Omental fat pad (tissue), 4 donors: ENCODE measurements around the gene ABHD4. TPM values are rescaled to one million over a fixed set of nuclear protein-coding genes. Genes with fewer than 3 reads are reported as not detected.

Source experiments
- ATAC-seq: fragments of 150-250 bp; one replicate; pipeline ENCODE4 v1.9.1; 2016; ENCODE audit warnings: mild to moderate bottlenecking, moderate library complexity; ENCODE audit not compliant: low FRiP score
- DNase-seq: peaks from one replicate; pipeline ENCODE4 v3.0.0-alpha.2; 2019; ENCODE audit warnings: low spot score
- CTCF ChIP-seq, 3 donors: fragments of 450-650 bp; IDR thresholded peaks; one replicate each; pipeline ENCODE4 v1.5.1; 2016 to 2017; ENCODE audit warnings: antibody characterized with exemption in 3 of 3, mild to moderate bottlenecking in 3 of 3, moderate library complexity in 2 of 3
- total RNA-seq, 4 donors: library from RNA; depleted of rRNA; stranded (reverse); fragments of >200 nt; gene quantifications; one replicate each; pipeline ENCODE4 v1.1.0, GENCODE V29; 2016

The ABHD4 gene
- total RNA-seq, 4 donors from 2014 or later: 14.9 to 33.5 (median 21.1) TPM

GRCh38 chr14:22569737-22570131 lies 28.4 kb upstream of the ABHD4 start:
- ATAC-seq (no peak), DNase-seq (no peak)
- TF ChIP-seq CTCF (IDR thresholded peaks at IDR 0.05): no peak

DNA sequence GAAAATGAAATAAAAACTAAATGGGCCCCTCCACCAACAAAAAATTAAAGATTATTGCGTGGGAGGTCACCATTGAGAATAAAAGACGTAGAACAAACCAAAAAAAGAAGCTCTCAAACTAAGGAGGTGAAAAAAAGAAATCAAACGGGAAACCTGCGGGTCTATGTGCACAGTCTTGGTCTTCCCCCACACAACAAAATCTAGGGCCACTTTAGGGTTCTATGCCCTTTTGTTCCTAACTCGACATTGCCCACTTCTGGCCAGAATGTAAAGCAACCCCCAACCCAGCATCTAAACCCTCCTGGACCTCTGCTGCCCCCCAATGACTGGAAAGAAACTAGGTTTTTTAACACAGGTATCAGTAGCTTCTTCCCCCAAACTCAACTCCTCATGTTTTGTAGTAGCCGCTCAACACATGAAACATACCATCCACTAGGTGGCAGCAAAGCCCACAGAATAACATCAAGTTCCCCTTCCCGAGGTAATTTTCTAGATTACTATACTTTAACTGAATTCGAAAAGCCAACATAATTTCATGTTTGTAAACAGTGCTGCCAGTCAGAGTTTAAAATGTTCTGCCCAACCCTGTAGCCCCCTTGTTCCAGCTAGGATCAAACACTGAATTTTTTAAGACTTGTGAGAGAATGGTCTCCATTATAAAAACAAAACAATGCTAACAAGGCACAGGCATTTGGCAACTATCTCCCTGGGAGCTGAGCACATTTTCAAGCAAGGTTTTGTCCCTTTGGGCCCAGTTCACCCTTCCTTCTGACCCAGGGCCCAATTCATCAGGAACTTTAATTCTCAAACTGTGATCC lies 27.8 kb upstream of the ABHD4 start:
- ATAC-seq (peak; percentile 88), DNase-seq (peak; percentile 75)
- peak in 2 of 3 donors; percentile 72 to 90 for TF ChIP-seq CTCF (IDR thresholded peaks at IDR 0.05)

DNA sequence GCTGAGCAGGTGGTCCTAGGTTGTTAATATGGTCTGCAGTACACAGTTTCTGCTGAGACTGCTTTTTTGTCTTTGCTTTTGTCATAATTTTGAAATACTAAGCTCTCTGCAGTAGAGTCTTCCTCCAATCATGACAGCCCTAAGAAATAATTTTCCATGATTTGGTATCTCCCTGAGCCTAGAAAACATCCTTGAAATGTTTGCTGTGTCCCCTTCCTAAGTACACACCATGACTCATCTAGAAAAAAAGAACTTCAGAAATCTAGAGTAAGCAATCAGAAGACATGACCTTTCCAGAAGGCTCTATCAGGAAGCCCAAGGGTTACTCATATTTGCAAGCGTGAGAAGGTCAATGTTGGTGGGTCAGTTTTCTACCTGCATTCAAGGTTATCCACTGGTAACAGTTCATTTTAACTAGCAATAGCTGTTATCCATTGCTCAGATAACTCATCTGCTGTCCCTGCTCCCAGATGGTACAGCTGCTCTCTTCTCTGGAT lies 25.5 kb upstream of the ABHD4 start:
- no peak for DNase-seq
- TF ChIP-seq CTCF (IDR thresholded peaks at IDR 0.05): no peak
- ATAC-seq: no peak

DNA sequence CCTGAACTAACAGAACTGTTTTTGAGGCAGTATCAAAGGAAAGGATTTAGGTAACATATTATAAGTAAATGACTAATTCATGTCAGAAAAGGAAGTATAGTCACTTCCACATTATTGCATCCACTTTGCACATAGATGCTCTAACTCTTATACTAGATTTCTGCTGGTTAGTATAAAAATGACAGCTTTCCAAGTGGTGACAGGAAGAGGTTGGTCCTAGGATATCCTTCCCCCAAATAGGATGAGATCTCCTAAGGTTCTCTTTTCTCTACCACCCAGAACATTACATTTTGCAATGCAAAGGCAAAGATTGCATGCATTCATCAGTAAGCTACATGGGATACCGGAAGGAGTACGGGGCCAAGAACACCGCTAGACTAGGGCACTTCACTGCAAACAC lies 24.3 kb upstream of the ABHD4 start:
- ATAC-seq (no peak), DNase-seq (no peak)
- no peak for TF ChIP-seq CTCF (IDR thresholded peaks at IDR 0.05)

DNA sequence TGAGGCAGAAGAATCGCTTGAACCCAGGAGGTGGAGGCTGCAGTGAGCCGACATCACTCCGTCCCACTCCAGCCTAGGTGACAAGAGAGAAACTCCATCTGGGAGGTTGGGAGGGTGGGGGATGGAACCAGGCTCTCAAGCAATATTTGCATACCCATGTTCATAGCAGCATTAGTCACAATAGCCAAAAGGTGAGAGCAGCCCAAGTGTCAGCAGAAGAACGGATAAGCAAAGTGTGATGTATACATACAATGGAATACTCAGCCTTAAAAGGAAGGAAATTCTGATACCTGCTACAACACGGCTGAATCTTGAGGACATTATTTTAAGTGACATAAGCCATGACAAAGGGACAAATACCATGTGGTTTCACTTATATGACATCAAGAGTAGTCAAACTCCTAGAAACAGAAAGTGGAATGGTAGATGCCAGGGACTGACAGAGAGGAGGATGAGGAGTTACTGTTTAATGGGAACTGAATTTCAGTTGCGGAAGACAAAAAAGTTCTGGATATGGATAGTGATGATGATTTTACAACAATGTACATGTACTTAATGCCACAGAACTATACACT lies 20.7 kb upstream of the ABHD4 start:
- no peak for DNase-seq
- no peak for TF ChIP-seq CTCF (IDR thresholded peaks at IDR 0.05)
- ATAC-seq: no peak

GRCh38 chr14:22579236-22579635 lies 18.9 kb upstream of the ABHD4 start:
- no peak for TF ChIP-seq CTCF (IDR thresholded peaks at IDR 0.05)
- ATAC-seq (no peak), DNase-seq (no peak)

DNA sequence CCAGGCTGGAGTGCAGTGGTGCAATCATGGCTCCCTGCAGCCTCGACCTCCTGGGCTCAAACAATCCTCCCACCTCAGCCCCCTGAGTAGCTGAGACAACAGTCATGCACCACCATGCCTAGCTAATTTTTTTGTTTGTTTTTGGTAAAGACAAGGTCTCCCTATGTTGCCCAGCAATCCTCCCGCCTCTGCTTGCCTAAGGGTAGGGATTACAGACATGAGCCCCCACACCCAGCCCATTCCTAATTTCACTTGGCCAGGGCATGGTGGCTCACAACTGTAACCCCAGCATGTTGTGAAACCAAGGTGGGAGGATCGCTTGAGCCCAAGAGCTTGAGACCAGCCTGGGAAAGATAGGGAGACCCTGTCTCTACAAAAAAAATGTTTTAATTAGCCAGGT lies 18.2 kb upstream of the ABHD4 start:
- ATAC-seq (no peak), DNase-seq (no peak)
- no peak for TF ChIP-seq CTCF (IDR thresholded peaks at IDR 0.05)
